Testis (tissue), 2 donors: ENCODE data around the gene MFGE8.

ENCODE experiments used
- CTCF ChIP-seq, 3 experiments: fragments of 450-650 bp in 2 of 3; fragments of 200-600 bp in 1 of 3; sonication (generic) in 1 of 3; IDR thresholded peaks; one replicate each; pipeline ENCODE4 v1.5.1; 2016 to 2019; ENCODE audit warnings: antibody characterized with exemption in 3 of 3, mild to moderate bottlenecking in 2 of 3, moderate library complexity in 1 of 3
- POLR2A ChIP-seq: fragments of 450-650 bp; IDR thresholded peaks from one replicate; pipeline ENCODE4 v1.6.1; 2017; ENCODE audit warnings: antibody characterized with exemption, mild to moderate bottlenecking, moderate library complexity

- TF ChIP-seq CTCF (IDR thresholded peaks at IDR 0.05) = no peak
- no peak for TF ChIP-seq POLR2A
Measured at GRCh38 chr15:88871313-88871712, 41.9 kb downstream of the MFGE8 start.
